Stimulated activated CD4-positive, alpha-beta T cell treated with anti-CD3 and anti-CD28 coated beads, TNF-alpha, amount 100 ng/mL, for 24 hours (primary cell): ENCODE data around the gene IL4.

Experiments used
- DNase-seq, 3 experiments: peaks; one replicate each; pipeline ENCODE4 v3.0.0-alpha.2; 2020; ENCODE audit warnings: low read depth in 3 of 3

Gene IL4

GRCh38 chr5:132658381-132659302, 15.1 kb upstream of the IL4 start:
- DNase-seq: no peak

GRCh38 chr5:132659598-132660493, 13.9 kb upstream of the IL4 start:
- DNase-seq: no peak

DNA sequence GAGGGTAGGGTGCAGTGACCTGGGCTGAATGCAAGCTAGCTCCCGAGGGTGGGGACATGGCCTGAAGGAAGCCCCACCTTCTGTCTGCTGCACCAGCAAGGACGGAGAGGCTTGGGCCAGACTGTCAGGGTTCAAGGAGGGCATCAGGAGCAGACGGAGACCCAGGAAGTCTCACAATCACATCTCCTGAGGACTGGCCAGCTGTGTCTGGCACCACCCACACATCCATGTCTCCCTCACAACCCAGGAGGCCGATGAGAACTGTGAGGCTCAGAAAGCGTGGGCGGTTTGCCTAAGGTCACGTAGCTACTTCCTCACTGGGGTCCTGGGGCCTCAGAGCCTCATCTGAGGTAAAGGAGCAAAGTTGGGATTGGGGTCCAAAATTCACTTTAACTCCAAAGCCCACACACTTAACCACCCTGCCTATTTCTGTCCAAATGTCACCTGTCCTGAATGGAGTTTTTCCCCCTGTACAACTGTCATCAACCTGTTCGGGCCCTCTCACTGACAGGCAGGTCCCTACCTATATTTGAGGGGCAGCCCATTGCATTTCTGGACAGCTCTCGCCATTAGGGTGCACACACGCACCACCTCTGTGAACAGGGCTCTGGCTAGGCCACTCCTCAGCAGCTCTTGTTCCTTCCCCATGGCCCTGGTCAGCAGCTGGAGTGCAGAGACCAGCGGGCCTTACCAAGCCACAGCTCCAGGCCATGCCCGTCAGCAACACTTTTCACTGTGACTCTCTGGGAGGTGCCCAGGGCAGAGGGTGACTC, 12.4 kb upstream of the IL4 start:
- DNase-seq: no peak

GRCh38 chr5:132662004-132662401, 11.8 kb upstream of the IL4 start:
- no peak for DNase-seq

DNA sequence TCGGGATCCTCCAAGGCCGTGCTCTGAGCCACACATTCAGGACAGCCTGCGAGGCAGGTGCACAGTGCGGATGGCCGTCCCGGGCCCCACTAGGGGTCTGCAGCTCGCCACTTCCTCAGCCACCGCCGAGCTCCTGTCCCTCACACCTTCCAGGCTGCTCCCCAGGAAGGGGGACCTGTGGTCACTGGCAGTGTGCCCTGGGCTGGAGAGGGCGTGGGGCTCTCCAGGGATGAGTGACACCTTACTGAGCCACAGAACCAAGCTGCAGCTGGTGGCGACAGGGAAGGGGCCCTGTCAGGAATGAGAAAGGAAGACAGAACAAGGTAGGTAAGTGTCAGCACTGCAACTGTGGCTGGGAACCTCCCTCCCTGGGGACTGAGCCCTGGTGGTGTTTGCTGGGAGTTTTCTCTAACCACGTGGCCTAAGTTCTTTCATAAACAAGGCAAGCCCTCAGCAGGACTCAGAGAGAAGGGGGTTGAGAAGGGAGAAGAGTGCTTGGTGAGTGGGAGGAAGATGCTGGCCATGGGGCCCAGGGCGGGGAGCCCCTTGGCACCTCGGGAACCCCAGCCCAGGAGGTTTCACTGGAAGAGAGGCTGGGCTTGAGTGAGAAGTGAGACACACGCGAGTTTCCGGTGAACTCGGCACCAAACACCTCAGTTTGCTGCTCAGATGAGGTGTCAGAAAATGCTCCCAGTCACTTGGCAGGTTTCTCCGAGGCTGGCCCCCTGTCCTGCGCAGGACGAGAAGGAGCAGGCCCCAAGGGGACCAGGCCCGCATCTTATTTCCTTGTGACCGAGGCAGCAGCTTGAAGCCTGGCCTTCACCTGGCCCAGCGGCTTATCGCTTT, 10.6 kb upstream of the IL4 start:
- DNase-seq: peak in 1 of 3 experiments; percentile 57

DNA sequence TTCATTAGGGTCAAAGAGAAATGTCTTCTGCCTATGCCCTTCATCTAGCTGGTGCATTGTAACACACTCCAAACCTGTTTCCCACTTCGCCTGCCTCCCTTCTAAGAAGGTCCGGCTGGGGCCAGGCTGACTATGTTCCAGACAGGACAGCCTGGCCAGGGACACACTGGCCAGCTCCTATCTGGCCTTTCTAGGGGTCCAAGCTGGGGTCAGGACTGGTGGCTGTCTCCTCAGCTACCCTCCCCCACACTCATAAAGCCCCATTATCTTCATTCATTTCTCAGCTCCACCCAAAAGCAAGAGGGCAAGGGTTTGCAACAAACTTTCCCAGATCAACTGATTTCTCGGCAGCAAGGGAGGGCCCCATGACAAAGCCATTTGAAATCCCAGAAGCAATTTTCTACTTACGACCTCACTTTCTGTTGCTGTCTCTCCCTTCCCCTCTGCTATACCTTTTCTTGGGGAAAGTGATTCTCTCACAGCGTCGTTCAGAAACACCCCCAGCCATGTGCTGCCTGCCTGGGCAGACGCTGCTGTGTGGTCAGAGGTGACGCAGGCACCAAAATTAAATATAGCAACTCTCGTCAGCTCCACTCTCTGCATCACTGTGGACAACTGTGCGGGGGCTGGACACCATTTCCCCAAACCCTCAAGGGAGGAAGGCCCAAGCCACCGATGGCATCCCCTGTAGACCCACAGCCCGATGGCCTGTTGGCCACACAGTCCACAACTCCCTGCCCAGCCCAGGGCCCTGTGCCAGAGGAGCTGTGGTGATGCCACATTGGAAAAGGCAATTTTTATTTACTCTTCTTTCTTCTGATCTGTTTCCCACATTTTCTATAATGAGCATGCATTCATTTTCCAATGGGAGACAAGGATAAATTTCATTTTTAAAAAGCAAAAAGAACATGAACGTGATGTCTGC, 9.8 kb upstream of the IL4 start:
- no peak for DNase-seq

DNA sequence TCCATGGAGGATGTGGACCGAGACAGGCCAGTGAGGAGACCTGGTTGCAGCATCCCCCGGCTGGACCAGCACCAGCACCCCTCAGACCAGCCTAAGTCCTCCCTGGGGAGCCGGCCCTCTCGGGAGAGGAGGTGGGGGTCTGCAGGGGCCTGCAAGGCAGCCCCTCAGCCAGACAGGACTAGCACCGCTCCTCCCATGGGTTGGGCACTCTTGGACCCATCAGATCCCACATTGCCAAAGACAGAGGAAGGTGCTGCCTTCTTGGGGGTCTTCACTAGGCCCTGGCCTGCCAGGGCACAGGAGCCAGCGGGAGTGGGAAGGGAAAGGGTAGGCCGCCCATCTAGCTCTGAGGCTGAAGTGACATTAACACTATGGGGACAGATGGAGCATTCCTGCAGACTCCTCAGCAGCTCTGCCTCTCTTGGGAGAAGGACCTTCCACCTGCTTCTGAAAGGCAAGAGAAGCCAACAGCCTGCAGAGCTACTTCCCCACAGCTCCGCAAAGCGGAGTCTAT, 9.0 kb upstream of the IL4 start:
- DNase-seq: no peak

- DNase-seq: no peak
These were observed 8.2 kb upstream of the IL4 start for GRCh38 chr5:132665574-132666080.

GRCh38 chr5:132666310-132667123, 7.3 kb upstream of the IL4 start:
- no peak for DNase-seq

GRCh38 chr5:132667309-132667708, 6.5 kb upstream of the IL4 start:
- DNase-seq: no peak

- DNase-seq: no peak
These were observed 5.8 kb upstream of the IL4 start for GRCh38 chr5:132667761-132668705.

DNA sequence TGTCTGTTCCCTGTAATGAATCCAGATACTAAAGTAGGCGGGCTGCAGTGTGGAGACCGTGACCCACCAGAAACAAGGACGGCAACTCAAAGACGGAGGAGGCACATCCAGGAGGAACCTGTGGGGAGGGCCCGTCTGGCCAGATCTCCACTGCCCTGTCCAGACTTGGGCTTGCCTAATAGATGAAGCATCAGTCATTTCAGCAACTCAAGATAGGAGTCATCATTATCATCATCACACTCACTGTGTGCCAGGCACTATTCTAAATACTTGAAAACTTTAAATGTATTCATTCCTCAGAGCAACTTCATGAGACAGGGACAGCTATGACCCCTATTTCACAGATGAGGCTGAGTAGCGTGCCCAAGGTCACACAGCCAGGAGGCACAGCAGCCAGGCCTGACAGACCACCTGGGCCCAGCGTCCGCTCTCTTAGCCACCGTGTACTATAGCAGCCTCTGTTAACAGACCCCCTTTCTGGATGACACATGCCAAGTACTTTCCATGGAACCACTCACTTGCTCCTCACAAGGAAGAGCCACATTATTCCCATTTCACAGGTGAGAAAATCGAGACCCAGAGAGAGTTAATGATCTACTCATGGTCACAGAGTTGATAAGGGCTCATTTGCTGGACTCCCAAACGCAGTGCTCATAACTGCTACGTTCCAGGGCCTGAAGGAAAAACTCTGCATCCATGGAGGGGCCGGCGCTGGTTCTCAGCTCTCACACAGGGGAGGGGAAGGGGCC, 4.9 kb upstream of the IL4 start:
- no peak for DNase-seq

- no peak for DNase-seq
These were observed 4.4 kb upstream of the IL4 start for GRCh38 chr5:132669455-132669820.

DNA sequence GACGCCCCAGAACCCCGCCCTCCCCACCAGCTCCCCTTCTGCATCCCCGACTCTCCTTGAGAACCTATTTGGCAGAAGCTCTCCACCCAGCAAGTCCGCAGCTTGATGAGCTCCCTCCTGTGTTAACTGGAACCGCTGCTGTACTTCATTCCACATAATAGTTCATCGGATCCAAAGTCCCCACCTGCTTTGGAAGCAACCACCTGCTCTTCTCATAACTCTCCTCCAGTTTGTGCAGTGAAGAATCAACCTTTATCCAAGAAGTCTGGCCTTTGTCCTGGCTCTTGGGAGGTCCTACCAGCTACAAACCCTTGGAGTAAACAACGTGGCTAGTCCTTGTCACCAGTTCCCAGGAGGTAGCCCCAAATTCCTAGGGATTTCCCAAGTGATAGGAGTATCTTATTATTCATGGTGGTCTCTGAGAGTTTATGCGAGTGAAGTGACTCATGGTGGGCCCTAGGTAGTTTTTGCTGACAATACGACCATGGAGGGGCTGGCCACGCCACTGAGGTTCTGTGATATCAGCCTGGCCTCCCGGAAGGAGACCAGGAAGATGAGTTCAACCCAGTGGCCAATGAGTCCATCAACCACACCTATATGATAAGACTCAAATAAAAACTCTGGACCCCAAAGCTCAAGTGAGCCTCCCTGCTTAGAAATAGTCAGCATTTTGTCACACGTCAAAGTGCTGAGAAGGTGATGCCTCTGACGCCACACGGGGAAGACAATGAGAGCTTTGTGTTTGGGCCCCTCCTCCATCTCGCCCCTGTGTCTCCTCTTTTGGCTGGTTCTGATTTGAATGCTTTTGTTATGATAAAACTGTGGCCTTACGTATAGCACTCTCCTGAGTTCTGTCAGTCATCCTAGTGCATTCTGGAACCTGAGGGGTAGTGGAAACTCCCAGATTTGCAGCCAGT, 3.6 kb upstream of the IL4 start:
- no peak for DNase-seq

DNA sequence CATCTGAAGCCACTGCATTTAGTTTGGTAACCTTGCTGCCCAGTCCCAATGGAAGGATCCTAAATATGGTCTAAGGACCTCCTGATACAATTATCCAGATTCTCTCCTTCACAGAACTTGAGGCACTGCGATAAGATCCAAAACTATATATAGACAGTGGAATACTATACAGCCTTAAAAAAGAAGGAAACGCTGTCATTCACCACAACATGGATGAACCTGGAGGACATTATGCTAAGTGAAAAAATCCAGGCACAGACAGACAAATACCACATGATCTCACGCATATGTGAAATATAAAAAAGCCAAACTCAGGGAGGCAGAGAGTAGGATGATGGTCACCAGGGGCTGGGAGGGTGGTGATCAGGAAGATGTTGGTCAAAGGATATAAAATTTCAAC, 2.8 kb upstream of the IL4 start:
- DNase-seq: no peak

- DNase-seq: no peak
These were observed 301 bp upstream of the IL4 start for GRCh38 chr5:132673488-132673887.
